HG02973 (cell line): ENCODE measurements around the gene PDE4DIP.
"Not testable (repeated sequence)": the region's sequence is repeated elsewhere in the genome, so short reads cannot be mapped to it uniquely, and the experiment has no call there.

ENCODE experiments used
- ATAC-seq: cut with Tn5 transposase; IDR thresholded peaks from one replicate; pipeline ENCODE4 v1.9.1; 2021; ENCODE audit warnings: moderate library complexity; ENCODE audit not compliant: unreplicated experiment

Gene PDE4DIP

DNA sequence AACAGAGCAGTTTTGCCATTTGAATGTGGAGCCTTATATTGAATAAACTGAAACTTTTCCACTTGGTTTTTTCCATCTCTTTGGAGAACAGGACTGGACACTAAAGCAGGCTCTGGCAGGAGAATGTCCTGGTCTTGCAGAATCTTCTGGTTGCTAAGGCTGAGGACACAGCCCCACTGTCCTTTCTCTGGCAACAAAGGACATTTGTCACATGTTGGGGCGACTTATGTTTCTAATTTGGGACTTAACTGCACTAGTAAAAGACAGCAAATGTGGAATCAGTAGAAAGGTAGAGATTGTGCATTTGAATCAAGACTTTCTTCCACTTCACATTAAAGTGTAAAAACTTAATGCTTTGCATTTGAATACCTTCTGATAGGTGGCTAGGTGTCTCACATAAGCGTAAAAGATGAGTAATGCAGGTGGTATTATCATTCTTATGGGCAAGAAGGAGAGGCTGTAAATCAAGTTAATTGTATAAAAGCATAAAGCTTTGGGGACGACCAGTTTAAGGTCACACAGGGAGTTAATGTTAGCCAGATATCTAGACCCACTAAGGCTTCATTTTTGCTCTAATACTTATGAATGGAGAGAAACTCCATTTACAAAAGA lies 74.7 kb downstream of the PDE4DIP start:
- not testable (repeated sequence) for ATAC-seq

DNA sequence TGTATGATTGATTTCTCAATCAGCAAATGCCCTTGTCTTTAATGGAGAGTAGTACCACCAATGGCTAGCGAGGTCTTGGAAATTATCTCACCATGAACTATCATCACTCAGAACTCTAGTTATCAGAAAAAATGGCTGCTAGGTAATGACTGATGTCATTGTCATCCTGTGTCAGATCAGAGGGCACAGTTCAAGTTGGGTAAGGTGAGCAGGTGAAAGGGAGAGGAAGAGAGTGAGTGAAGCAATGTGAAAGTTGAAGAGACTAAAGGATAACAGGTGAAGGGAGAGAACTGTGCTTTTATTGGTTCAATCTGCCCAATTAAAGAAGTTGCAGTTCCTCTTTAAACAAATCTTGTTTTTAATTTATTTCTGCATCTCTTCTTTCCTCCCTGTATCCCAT lies 76.8 kb downstream of the PDE4DIP start:
- not testable (repeated sequence) for ATAC-seq

DNA sequence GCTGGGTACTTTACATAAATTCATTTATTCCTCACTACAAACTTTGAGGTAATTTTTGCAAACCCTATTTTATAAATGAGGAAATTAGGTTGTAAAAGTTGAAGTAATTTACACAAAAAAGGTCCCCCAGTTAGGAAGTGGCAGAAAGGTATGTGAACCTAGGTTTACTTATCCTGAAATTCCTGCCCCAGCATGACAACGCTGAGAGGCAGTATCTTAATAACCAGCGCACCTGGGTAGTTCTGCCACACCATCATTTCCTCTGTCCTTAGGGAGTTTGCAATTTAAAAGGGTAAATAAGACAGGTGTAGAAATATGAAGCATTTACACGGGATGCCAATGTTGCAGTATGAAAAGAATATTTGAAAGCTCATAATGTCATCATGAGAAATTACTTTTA lies 79.6 kb downstream of the PDE4DIP start:
- ATAC-seq, result not testable (repeated sequence)

DNA sequence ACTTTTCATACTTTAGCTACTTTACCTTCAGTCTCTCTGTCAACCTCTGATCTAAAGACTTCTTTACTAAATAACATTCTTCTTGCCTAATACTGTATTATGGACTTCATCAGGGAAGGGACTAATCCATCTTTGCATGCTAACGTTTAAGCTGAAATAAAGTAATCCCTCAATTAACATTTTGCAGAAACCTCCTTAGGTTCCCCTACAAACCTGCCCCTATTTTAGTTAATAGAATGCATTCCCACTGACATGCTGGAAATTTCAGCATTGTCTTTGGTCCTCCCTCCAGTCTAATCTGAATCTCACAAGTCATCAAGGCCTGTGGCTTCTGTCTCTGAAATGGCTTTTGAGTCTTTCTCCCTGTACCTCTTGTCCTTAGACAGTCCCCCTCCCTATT lies 83.4 kb downstream of the PDE4DIP start:
- not testable (repeated sequence) for ATAC-seq

DNA sequence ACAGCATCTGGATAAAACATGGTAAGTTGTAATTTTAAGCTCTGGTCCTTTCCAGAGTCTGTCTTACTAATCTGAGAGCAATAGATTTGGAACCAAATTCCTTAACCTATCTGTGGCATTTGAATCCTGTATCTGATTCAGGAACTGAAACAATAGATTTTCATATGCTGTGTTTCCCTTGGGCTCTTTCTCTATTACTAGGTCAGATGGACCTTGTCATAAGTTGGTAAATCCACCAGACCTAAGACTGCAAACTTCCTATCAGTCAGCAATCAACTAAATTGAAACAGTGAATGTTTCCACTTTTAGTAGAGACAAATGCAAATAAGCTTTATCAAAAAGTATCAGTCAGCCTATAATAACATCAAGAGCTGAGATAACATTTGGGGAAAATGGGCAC lies 85.0 kb downstream of the PDE4DIP start:
- not testable (repeated sequence) for ATAC-seq

DNA sequence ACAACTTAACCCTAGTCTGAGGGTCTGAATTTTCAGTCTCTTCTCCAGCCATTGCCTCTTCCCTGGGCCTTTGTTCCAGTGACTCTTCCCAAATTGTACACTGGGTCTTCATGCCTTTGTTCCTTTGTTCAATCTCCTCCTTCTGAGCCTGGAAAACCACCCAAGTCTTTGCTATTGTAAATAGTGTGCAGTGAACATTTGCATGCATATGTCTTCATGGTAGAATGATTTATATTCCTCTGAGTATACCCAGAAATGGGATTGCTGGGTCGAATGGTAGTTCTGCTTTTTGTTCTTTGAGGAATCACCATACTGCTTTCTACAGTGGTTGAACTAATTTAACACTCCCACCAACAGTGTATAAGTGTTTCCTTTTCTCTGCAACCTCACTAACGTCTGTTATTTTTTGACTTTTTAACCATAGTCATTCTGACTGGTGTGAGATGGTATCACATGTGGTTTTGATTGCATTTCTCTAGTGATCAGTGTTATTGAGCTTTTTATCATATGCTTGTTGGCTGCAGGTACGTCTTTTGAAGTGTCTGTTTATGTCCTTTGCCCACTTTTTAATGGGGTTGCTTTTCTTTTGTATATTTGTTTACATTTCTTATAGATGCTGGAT lies 91.3 kb downstream of the PDE4DIP start:
- not testable (repeated sequence) for ATAC-seq

DNA sequence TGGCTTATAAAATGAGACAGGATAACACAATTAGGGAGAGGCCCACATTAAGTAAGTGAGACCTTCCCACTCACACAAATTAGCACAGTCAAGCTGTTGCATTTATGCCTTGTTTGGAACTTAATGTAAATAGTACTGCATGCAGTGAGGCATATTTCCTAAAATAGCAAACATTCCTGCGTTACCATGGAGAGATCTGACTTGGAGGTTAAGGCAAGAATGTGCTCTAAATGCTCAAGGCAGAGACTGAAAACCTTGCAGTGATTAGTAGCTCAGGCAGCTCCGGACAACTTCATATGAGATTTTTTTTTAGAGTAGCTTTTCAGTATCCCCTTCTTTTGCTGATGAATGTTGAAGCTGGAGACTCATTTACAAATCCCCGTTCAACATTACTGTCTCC lies 98.7 kb downstream of the PDE4DIP start:
- not testable (repeated sequence) for ATAC-seq

DNA sequence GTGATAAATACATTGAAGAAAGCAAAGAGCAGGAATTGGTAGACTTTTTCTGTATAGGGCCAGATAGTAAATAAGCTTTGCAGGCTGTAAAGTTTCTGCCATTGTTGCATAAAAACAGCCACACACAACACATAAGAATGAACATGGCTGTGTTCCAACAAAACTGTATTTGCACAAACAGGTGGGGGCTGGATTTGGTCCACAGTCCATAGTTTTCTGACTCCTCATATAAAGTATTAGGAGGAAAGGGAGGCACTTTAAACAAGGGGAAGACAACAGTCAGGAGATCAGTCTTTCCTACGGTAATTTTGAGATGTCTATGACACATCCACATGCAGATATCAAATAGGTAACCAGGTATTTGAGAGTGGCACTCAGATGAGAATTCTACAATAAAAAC lies 100.9 kb downstream of the PDE4DIP start:
- ATAC-seq, result not testable (repeated sequence)

DNA sequence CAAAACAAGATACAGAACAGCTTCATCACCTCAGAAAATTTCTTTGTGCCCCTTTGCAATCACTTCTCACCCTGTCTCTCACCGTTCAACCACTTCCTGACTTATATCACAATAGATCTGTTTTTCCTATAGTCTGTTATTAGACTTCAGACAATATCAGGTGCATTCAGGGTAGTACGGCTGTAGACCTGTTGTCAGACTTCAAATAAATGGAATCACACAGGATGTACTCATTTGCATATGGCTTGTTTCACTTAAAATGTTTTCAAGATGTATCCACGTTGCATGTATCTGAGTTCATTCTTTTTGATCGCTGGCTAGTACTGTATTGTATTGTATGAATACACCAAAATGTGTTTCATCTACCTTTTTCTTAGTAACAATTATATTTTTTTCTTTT lies 104.5 kb downstream of the PDE4DIP start:
- ATAC-seq, result not testable (repeated sequence)

DNA sequence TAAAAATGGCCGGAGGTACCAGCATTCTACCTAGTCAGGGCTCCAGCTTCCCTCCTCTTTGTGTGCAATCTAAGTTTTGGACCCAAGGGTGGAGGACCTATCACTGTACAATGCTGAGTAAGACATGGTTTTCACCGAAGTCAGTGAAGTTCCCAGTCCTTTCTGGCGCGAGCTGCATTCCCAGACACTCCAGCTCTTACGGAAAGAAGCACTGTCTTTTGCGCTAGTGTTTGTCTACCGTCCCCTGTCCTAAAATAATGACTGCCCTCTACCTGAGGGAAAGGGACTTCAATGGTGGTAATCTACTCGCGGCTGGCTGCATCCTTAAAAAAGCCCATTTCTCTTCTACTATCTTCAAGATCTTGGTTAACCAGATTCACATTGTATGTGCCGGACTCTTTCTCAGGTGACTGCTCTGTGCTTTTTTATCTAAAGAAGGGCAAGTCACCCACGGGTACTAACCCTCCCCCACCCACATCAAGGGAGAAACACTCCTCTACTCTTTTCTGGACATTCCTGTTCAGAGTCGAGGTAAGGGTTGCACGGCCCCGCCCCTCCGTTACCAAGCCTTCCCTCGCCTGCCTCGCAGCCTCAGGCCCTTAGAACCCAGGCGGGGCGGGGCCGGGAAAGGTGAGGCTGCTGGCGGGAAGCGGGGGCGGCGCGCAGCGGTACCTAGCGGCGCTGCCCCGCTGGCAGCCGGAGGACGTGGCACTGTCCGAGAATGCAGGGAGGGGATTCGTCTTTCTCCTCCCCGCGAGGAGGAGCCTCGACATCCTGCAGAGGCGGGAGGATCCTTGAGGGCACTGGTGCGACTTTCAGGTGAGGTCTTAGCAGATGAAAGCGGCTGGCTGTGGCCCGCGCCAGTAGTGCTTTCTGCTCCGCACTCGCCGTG lies 107.4 kb downstream of the PDE4DIP start:
- ATAC-seq, result peak; percentile 65

DNA sequence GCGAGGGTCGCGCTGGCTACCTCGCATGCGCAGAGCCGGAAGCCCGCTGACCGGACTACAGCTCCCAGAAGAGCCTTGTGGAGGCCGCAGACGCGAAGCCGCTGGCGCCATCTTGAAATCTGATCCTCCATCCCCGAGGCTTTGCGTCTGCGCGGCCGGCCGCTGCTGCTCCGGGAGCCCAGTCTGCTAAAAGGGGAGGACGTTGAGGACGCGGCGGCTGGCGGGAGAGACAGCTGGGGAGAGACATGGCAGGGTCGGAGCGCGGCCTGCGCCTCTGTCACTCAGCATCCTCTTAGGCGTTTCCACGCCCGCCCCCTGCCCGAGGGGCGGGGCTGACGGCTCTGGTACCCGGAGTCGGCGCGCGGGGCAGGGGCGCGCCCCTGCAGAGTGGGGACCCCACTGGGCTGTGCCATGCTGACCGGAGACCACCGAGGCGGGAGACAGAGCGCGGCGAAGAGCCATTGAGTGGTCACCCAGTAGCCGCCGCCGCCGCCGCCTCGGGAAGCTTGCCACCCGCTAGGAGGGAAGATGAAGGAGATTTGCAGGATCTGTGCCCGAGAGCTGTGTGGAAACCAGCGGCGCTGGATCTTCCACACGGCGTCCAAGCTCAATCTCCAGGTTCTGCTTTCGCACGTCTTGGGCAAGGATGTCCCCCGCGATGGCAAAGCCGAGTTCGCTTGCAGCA lies 108.2 kb downstream of the PDE4DIP start:
- ATAC-seq, result peak; percentile 68

DNA sequence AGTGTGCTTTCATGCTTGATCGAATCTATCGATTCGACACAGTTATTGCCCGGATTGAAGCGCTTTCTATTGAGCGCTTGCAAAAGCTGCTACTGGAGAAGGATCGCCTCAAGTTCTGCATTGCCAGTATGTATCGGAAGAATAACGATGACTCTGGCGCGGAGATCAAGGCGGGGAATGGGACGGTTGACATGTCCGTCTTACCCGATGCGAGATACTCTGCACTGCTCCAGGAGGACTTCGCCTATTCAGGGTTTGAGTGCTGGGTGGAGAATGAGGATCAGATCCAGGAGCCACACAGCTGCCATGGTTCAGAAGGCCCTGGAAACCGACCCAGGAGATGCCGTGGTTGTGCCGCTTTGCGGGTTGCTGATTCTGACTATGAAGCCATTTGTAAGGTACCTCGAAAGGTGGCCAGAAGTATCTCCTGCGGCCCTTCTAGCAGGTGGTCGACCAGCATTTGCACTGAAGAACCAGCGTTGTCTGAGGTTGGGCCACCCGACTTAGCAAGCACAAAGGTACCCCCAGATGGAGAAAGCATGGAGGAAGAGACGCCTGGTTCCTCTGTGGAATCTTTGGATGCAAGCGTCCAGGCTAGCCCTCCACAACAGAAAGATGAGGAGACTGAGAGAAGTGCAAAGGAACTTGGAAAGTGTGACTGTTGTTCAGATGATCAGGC lies 108.8 kb downstream of the PDE4DIP start:
- ATAC-seq, result peak; percentile 11

DNA sequence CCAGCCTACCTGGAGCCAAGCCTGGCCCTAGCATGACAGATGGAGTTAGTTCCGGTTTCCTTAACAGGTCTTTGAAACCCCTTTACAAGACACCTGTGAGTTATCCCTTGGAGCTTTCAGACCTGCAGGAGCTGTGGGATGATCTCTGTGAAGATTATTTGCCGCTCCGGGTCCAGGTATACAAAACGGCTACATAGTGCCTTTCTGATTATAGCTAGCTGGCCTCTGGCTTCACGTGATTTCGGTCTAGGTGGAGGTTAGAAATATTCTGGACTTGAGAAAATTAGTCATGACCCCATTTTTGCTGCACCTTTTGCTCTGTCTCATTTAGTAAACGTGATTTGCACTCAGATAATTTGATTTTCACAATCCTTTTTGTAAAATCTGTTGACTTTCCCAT lies 109.5 kb downstream of the PDE4DIP start:
- ATAC-seq, result not testable (repeated sequence)

DNA sequence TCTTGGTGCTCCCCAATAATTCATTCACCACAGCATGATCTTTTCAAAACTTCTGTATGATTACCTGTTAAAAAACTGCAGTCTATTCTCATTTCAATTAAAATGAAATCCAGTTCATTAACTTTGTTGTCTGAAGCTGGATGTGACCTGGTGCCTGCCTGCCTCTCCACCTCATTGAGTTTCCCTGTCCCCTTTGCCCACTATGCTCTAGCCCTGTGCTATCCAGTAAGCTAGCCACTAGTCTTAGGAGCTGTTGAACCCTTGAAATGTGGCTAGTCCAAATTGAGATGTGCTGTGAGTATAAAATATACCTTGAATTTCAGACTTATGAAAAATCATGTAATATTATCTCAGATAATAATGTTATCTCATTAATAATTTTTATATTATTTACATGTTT lies 114.1 kb downstream of the PDE4DIP start:
- ATAC-seq, result not testable (repeated sequence)

DNA sequence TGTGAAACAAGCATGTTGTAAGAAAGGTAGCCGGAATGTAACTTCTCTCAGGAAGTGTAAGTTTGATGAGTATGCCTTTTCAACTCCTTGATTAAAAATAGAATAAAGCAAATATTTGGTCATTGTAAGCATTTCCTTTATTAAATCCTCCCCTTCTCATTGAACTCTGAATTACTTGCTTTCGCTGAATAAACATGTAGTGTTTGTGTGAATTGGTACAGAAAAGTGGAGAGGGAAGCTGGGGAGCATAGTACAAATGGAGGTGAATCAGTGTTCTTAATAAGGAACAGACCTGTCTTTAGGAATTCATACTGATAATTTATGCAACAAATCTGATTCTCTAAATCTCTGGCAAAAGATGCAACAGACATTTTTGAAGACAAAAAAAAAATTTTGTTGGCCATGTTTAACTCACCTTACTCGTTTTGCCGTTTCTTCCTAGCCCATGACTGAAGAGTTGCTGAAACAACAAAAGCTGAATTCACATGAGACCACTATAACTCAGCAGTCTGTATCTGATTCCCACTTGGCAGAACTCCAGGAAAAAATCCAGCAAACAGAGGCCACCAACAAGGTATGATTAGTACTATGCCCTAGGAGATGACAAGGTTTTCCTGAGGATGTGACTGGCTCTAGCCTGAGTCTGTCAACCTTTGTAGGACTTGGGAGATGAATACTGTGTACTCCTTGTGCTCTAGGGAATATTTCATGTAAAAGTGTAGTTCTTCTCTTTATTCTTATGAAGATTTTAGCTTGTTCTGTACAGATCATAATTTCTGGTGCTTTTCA lies 116.2 kb downstream of the PDE4DIP start:
- ATAC-seq, result not testable (repeated sequence)

DNA sequence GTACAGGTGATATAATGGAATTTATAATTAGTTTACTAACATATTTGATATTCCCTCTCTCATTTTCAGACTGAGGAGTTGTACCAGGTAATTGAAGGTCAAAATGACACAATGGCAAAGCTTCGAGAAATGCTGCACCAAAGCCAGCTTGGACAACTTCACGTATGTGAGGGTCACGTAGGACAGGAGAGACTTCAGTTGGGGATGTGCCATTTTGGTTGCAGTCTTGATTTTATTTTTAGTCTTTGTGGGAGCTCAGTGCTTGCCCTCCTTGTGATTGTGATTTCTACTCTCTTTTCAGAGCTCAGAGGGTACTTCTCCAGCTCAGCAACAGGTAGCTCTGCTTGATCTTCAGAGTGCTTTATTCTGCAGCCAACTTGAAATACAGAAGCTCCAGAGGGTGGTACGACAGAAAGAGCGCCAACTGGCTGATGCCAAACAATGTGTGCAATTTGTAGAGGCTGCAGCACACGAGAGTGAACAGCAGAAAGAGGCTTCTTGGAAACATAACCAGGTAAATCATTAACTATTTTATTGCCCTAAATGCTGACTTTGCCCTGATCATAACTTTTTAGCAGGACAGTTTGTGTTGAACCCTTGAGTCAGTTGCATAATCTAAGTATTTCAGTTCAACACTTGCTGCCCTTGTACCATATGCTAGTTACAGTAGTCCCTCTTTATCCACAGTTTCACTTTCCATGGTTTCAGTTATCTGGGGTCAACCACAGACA lies 118.1 kb downstream of the PDE4DIP start:
- not testable (repeated sequence) for ATAC-seq

DNA sequence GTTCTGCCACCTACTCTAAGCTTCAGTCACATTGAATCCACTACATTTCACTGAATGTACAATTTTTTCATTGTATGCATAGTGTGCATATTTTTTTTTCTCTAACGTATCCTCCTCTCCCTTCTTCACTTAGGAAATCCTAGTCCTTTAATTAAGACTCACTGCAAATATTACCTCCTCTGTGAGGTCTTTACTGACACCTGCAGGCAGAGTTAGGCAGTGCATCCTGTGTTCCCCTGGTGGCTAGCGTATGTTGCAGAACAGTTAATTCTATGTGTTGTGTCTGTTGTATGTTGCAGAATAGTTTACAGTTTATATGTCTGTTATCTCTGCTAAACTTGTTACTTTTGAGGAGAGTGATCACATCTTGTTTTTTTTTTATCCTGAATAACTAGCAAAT lies 121.9 kb downstream of the PDE4DIP start:
- not testable (repeated sequence) for ATAC-seq

DNA sequence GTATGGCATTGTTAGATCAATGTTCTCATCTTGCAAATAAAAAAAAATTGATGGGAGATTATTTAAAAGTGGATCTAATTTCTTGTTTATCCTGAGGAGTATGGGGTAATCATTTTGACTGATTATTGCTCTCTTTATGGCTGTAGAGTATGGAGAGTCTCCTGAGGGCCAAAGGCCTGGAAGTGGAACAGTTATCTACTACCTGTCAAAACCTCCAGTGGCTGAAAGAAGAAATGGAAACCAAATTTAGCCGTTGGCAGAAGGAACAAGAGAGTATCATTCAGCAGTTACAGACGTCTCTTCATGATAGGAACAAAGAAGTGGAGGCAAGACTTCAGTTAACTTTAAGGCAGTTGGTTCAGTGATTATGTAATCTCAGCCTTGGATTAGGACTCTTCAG lies 123.4 kb downstream of the PDE4DIP start:
- ATAC-seq, result not testable (repeated sequence)

DNA sequence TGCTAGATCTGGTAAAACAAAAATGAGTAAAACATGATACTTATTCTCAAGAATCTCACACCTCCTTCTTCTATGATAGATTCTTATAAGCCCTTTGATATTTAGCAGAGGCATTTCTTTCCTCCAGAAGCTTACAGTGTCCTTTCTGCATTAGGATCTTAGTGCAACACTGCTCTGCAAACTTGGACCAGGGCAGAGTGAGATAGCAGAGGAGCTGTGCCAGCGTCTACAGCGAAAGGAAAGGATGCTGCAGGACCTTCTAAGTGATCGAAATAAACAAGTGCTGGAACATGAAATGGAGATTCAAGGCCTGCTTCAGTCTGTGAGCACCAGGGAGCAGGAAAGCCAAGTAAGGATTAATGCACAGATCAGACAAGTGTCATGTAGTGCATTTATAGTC lies 124.5 kb downstream of the PDE4DIP start:
- not testable (repeated sequence) for ATAC-seq
